ENCODE measurements around the gene PVALEF.

The PVALEF gene

GRCh38 chr17:81202318-81202717 is 37.0 kb downstream of the PVALEF start:
- TF ChIP-seq CTCF (conservative IDR thresholded peaks at IDR 0.05; ENCODE audit: low read depth): no peak
- CTCF ChIA-PET: no interaction called here
- DNase-seq (ENCODE audit: low spot score): no peak
- POLR2A ChIA-PET (ENCODE audit: low non-redundant PET): no interaction called here
- H3K27ac ChIP-seq: peak overlapping the region; percentile 14

DNA sequence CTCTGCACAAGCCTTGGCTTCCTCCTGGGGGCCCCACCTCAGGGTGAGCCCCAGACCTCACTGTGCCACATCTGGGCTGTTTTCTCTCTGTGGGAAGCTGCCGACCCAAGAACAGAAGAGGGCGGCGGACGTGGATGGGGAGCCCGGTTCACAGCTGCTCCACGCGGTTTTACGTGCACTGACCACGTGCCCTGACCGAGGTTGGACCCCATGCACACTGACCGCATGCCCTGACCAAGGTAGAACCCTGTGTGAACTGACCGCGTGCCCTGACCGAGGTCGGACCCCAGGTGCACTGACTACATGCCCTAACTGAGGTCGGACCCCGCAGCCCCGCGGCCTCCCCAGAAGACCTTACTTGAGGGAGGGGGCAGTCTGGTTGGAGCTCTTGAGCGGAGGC is 37.8 kb downstream of the PVALEF start:
- no peak for TF ChIP-seq CTCF (conservative IDR thresholded peaks at IDR 0.05; ENCODE audit: low read depth)
- ChIA-PET POLR2A (ENCODE audit: low non-redundant PET) (no interaction called here), CTCF (interaction anchor here (0.6 to 1.1 kb wide), 2 partner anchors 9 to 89 kb away, joined by 3 read pairs; no protein-coding TSS in a partner anchor)
- no peak for DNase-seq (ENCODE audit: low spot score)
- no peak overlapping the region for H3K27ac ChIP-seq

- peak overlapping the region; percentile 20 for H3K27ac ChIP-seq
- POLR2A ChIA-PET (ENCODE audit: low non-redundant PET): no interaction called here
- no peak for DNase-seq (ENCODE audit: low spot score)
- CTCF ChIA-PET: interaction anchor here (0.6 kb wide), 1 partner anchor 92 kb away, joined by 5 read pairs; no protein-coding TSS in a partner anchor
- no peak for TF ChIP-seq CTCF (conservative IDR thresholded peaks at IDR 0.05; ENCODE audit: low read depth)
Measured at GRCh38 chr17:81204578-81204977, 39.3 kb downstream of the PVALEF start.

GRCh38 chr17:81206166-81206565 is 40.9 kb downstream of the PVALEF start:
- H3K27ac ChIP-seq: peak overlapping the region; percentile 40
- POLR2A ChIA-PET (ENCODE audit: low non-redundant PET): no interaction called here

DNA sequence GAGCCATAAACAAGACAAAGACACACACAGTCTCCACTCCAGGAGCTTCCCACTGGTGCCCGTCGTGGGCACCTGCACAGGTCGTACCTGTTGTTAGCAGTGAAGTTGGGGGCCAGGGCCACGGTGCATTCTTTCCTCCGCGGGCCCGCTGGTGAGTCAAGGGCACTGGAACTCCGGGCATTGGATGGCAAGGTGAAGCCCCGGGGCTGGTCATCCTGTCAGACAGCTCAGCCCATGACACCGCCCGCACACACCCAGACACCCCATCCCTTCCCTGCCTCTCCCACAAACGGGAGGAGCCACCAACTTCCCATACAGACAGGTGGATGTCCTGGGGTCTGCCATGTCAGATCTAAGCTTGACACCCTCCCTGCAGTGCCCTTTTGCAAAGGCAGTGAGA is 41.4 kb downstream of the PVALEF start:
- ChIA-PET CTCF (interaction anchor here (0.5 to 0.6 kb wide), 3 partner anchors 56 to 315 kb away, joined by 3 read pairs; no protein-coding TSS in a partner anchor), POLR2A (ENCODE audit: low non-redundant PET) (no interaction called here)
- TF ChIP-seq CTCF (conservative IDR thresholded peaks at IDR 0.05; ENCODE audit: low read depth): no peak
- no peak for DNase-seq (ENCODE audit: low spot score)
- peak overlapping the region; percentile 40 for H3K27ac ChIP-seq

More at GRCh38 chr17:81206166-81206565, 40.9 kb downstream of the PVALEF start:
- no peak for TF ChIP-seq CTCF (conservative IDR thresholded peaks at IDR 0.05; ENCODE audit: low read depth)
- DNase-seq (ENCODE audit: low spot score): no peak
- CTCF ChIA-PET: interaction anchor here (0.5 to 0.6 kb wide), 2 partner anchors 195 to 314 kb away, joined by 3 read pairs; no protein-coding TSS in a partner anchor

GRCh38 chr17:81207610-81208581 is 42.6 kb downstream of the PVALEF start:
- no peak for DNase-seq (ENCODE audit: low spot score)
- CTCF ChIA-PET: interaction anchor here (0.5 to 0.6 kb wide), 3 partner anchors 82 to 252 kb away, joined by 3 read pairs; no protein-coding TSS in a partner anchor
- POLR2A ChIA-PET (ENCODE audit: low non-redundant PET): no interaction called here
- TF ChIP-seq CTCF (conservative IDR thresholded peaks at IDR 0.05; ENCODE audit: low read depth): no peak
- H3K27ac ChIP-seq: peak overlapping the region; percentile 40
